NCI-H2196 treated with DMSO at 0.1 percent for 48 hours (cell line): Measurements from ENCODE around the gene URB2.

ENCODE experiments used
- DNase-seq: peaks from one replicate; lab custom pipeline; 2025; ENCODE audit not compliant: unreplicated experiment; lab: John Stamatoyannopoulos, UW

The URB2 gene

GRCh38 chr1:229643996-229644745 is 18.1 kb downstream of the URB2 start:
- DNase-seq = no peak

DNA sequence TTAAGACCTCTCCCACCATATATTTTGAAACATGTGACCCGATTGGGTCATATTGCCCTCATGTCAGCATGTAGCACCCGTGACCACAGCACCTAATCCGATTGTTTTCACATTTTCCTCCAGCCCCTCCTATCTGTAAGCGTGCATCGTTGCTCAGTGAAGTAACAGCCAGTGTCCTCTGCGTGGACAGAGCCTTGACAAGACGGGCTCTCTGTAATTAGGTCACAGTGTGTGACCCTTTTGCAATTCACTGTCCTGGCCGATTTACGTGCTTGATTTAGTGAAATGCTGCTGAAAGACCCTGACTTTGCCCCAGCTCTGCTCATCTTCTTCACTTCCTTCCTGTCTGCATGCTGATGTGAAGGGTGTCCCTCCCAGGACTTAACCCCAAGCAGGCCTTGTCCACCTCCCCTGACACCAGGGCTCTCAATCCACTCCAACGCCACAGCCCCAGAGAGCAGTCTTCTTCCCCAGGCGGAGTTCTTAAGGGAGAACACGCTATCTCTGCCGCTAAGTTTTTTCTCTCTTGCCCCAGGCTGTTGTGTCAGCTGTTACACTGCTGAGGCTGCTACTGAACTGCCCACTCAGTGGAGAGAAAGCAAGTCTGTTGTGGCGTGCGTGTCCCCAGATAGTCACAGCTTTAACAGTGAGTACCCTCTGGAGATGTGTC is 19.4 kb downstream of the URB2 start:
- no peak for DNase-seq

DNA sequence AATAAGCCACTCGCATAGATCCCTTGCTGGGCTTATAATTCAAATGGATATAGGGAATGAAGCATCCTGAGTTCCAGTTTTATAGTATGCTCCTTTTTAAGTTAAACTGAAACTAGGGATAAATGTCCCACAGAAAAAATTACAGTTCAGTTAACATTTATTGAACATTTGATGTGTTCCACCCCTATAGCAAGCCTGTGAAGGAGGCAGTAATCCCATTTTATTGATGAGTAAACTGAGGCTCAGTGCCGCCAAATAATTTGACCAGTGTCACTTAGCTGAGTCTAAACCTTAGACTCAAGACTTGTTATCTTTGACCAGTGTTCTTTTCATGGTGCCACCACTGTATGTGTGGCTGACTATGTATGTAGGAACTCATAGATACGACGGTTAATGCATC is 22.4 kb downstream of the URB2 start:
- DNase-seq = no peak

DNA sequence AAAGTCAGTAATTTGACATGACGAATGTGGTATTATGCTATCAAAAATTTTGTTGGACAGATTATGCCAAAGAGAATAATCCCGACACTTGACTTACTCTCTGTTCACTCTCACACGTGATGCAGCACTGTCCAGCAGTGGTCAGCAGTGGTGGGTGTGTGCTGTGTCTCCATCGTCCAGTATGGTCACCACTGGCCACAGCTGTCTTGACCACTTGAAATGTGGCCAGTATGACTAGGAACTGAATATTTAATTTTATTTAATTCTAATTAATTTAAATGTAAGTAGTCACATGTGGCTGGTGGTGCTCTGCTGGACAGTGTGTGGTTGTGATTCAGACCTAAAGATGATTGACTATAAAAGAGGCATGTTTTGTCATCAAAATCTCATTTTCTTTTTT is 24.0 kb downstream of the URB2 start:
- no peak for DNase-seq

DNA sequence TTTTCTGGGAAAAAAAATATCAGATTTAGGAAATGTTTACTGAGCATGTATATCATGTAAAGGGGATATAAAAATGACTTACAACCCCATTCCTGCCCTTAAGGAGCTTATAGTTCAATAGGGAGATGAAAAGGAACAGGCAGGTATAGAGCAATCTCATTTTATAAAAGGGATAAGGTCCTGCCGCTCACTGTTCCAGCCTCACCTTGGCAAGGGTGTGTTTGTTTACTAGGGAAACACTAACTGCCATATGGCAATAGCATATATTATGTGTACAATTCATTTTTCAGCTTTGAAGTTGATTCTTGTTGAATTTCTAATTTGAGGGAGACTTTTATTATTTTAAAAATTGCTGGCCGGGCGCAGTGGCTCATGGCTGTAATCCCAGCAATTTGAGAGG is 25.5 kb downstream of the URB2 start:
- DNase-seq = no peak

- DNase-seq = no peak
Measured at GRCh38 chr1:229653420-229653819, 27.4 kb downstream of the URB2 start.

DNA sequence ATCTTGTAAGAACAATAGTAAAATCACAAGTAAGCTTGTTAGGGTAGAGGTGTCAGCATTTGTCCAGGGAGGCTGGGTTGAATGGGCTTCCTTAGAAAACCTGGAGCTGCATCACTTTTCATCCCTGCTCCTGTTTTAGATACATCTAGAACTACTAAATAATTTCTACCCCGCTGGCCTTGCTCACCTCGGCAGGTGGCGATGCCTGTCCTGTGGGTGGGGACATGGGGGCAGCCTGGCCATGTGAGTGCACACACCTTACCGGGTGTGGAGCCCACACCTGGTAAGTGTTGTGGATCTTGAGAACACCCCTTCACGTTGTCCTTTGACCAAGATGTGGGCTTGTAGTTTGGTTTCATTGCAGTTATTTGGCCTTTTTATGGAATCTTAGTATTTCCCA is 29.7 kb downstream of the URB2 start:
- no peak for DNase-seq

DNA sequence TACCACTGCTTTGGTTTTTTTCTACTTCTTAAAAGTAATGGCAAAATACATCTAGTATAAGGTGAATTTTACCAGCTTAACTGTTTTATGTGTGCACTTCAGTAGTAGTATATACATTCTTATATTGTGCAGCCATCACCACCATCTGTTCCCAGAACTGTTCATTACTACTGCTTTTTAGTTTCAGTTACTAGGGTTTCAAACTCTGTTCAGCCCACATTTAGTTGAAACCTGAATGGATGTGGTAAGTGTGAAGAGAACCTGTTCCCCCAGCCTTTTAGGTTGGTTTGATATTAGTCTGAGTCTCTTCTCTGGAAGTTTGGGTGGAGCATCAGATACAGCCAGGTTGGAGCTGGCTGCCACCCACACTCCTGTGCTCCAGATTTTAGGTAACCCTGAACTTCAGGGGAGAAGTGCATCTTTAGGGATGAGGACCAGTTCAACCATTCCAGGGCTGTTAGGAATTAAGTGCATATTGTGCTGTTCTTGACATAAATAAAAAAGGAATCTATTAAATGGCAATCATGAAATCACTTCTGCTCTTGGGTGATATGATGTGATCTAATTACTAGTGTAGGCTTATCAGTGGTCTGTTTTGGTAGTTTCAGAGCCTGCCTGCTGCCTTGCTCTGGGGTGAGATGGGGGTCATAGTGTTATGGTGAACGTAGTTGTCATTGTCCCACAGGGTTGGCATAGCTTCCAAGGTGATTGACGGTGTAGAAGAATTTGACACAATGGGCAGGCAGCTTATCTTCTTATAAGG is 32.1 kb downstream of the URB2 start:
- DNase-seq = no peak

DNA sequence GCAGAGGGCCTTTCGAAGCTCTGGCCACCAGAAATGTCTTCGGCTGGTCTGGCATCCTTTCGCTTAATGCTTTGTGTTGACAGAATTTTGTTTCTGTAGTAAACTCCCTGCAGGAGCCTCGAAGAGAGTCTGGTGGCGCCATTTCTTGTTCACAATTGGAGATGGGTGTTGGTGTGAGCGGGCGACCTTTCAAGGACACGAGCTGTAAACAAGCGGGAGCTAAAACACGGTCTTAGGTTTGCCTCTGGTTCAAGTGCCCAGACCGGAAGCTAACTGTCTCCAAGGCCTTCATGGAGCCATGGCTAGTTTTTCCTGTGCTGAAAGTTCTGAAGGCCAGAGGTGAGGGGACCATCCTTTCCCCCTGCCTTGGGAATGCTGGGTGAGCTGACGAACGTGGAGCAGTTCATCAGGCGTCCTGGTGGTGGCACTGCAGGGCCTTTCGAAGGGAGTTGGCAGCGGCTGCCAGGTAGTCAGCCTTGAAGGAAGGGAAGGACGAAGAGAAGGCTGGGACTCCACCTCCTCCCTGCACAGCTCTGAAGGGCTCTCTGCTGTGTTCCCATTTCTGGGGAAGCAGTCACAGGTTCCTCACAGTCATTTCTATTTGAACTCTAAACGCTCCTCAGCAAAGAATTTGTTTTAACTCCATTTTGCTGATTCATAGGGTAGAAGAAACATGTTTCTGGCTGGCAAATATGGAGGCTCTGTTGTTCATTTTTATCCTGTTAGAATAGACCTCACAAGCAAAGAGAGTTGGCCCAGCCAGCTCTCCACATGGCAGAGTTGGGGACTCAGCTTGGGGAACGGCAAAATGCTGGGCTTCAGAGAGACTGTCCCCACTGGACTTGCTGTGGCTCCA is 35.2 kb downstream of the URB2 start:
- DNase-seq = peak; percentile 75

DNA sequence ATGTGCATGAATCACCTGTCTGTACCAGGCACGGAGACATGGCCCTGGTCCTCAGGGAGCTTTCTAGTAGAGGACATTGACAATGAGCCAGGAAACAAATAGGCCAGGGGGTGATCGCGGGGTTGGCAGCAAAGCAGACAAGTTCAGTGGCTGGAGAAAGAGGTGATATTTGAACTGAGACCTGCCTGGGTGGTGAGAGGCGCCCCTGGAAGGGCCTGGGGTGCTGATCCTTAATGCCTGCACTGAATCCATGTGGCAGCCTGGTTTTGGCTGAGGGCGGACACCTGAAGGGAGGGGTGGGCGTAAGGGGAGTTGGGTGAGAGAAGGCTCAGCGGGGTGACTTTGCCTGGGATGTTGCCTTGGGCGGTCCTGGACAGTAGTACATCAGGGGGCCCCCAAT is 35.9 kb downstream of the URB2 start:
- DNase-seq = no peak

- DNase-seq = no peak
Measured at GRCh38 chr1:229664133-229664689, 38.2 kb downstream of the URB2 start.

- DNase-seq = no peak
Measured at GRCh38 chr1:229665912-229666558, 40.0 kb downstream of the URB2 start.

- no peak for DNase-seq
Measured at GRCh38 chr1:229666585-229666984, 40.5 kb downstream of the URB2 start.

GRCh38 chr1:229669333-229669732 is 43.3 kb downstream of the URB2 start:
- no peak for DNase-seq

DNA sequence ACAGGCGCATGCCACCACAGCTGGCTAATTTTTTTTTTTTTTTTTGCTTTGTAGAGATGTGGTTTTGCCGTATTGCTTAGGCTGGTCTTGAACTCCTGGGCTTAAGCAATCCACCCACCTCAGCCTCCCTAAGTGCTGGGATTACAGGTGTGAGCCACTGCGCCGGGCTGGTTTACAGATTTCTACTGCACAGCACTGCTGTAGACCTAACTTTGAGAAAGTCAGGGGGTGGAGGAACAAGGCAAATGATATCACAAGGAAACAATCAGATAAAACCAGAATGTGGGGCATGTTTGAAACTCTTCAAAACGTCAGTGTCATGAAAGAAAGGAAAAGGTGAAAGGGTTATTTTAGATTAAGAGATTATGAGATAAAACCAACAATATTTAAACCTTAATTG is 45.3 kb downstream of the URB2 start:
- no peak for DNase-seq

GRCh38 chr1:229672246-229672645 is 46.2 kb downstream of the URB2 start:
- no peak for DNase-seq

GRCh38 chr1:229674042-229674441 is 48.0 kb downstream of the URB2 start:
- no peak for DNase-seq

DNA sequence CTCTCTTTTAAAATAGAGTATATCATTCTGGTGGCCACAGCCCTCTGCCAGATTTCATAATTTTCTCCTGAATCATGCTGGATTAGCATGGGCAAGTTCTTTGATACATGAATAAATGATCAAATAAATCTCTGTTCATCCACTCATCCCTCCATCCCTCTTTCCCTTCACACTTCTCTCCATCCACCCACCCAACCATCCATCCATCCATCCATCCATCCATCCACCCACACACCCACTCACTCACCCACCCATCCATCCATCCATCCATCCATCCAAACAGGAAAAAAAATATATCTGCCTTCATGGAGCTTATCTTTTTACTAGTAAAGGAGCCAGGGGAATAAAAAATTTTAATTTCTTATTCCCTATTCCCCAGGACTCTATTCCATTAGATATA is 49.3 kb downstream of the URB2 start:
- no peak for DNase-seq

DNA sequence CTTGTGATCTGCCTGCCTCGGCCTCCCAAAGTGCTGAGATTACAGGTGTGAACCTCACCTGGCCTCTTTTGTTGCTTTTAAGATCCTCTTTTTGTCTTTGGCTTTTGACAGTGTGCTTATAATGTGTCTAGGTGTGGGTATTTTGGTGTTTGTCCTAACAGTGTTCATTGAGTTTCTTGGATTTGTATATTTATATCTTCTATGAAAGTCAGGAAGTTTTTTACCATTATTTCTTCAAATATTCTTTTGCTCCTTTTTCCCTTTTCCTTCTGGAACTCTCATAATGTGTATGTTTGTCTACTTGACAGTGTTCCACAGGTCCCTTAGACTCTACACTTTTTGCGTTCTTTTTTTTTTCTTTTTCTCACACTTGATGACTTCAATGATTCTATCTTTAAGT is 59.1 kb downstream of the URB2 start:
- DNase-seq = no peak

DNA sequence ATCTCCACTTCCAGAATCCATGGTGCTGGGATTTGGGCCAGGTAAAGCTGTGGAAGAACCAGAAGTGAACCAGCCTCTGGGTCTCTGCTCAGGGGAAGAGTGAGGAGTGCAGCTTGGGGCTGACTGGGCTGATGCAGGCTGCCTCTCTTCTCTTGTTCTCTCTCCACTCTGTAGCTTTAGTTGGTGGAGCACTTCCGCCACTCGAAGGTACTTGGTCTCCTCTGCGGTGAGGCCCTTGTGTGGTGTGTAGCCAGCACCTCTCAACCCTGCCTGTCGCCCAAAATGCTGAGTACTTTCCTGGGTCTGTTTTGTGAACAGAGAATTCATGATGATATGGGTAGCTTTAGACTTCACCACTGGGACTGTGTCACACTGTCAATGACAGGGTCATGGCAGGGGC is 63.2 kb downstream of the URB2 start:
- DNase-seq = no peak
